ENCODE measurements around the gene PTPRM. TPM values are rescaled to one million over a fixed set of nuclear protein-coding genes. Genes with fewer than 3 reads are reported as not detected.

The PTPRM gene
- total RNA-seq, 1 donor from 2014 or later: 133 TPM

GRCh38 chr18:7980136-7980535 lies 413.0 kb downstream of the PTPRM start:
- DNase-seq (ENCODE audit: low spot score): no peak

- no peak for DNase-seq (ENCODE audit: low spot score)
These were observed 413.5 kb downstream of the PTPRM start for GRCh38 chr18:7980656-7981055.

- DNase-seq (ENCODE audit: low spot score): no peak
These were observed 415.1 kb downstream of the PTPRM start for GRCh38 chr18:7982216-7982615.

- DNase-seq (ENCODE audit: low spot score): no peak
These were observed 420.3 kb downstream of the PTPRM start for GRCh38 chr18:7987284-7987976.

GRCh38 chr18:7990670-7991069 lies 423.6 kb downstream of the PTPRM start:
- no peak for DNase-seq (ENCODE audit: low spot score)

- no peak for DNase-seq (ENCODE audit: low spot score)
These were observed 434.7 kb downstream of the PTPRM start for GRCh38 chr18:8001711-8002301.

- DNase-seq (ENCODE audit: low spot score): no peak
These were observed 437.0 kb downstream of the PTPRM start for GRCh38 chr18:8003878-8004675.

GRCh38 chr18:8004792-8005191 lies 437.7 kb downstream of the PTPRM start:
- DNase-seq (ENCODE audit: low spot score): no peak

- no peak for DNase-seq (ENCODE audit: low spot score)
These were observed 438.9 kb downstream of the PTPRM start for GRCh38 chr18:8005870-8006569.

GRCh38 chr18:8006979-8007378 lies 439.9 kb downstream of the PTPRM start:
- DNase-seq (ENCODE audit: low spot score): no peak

GRCh38 chr18:8008033-8008432 lies 440.9 kb downstream of the PTPRM start:
- DNase-seq (ENCODE audit: low spot score): no peak

- no peak for DNase-seq (ENCODE audit: low spot score)
These were observed 444.2 kb downstream of the PTPRM start for GRCh38 chr18:8011361-8011760.

- DNase-seq (ENCODE audit: low spot score): no peak
These were observed 444.8 kb downstream of the PTPRM start for GRCh38 chr18:8011906-8012305.

GRCh38 chr18:8018701-8019331 lies 451.7 kb downstream of the PTPRM start:
- no peak for DNase-seq (ENCODE audit: low spot score)

GRCh38 chr18:8019600-8019999 lies 452.5 kb downstream of the PTPRM start:
- DNase-seq (ENCODE audit: low spot score): no peak

- DNase-seq (ENCODE audit: low spot score): no peak
These were observed 453.2 kb downstream of the PTPRM start for GRCh38 chr18:8020132-8020846.

- no peak for DNase-seq (ENCODE audit: low spot score)
These were observed 461.9 kb downstream of the PTPRM start for GRCh38 chr18:8029061-8029460.

GRCh38 chr18:8029731-8030130 lies 462.6 kb downstream of the PTPRM start:
- DNase-seq (ENCODE audit: low spot score): no peak

- DNase-seq (ENCODE audit: low spot score): no peak
These were observed 463.1 kb downstream of the PTPRM start for GRCh38 chr18:8030201-8030600.

GRCh38 chr18:8031496-8031895 lies 464.4 kb downstream of the PTPRM start:
- DNase-seq (ENCODE audit: low spot score): no peak

- DNase-seq (ENCODE audit: low spot score): no peak
These were observed 467.6 kb downstream of the PTPRM start for GRCh38 chr18:8034674-8035073.
